ENCODE measurements around the gene PTPRK.

DNA sequence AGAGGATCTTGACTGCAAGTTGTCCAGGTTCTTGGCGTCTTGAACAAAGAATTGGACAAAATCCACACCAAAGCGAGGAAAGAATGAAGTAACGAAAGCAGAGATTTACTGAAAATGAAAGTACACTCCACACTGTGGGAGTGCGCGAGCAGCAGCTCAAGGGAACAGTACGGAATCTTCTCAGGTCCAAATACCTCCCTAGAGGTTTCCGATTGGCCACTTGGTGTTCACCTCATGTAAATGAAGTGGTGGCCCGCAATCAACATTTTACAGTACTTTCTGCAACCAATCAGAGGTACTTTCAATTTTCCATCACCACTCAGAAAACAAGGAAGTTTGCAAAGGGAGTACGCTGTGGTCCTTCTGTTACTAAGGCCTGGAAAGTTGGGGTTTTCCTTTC is 122.4 kb downstream of the PTPRK start:
- TF ChIP-seq POLR2A (IDR thresholded peaks at IDR 0.05; ENCODE audit: low read length) (no peak), GATA1 (IDR thresholded peaks at IDR 0.05; ENCODE audit: low read depth, low read length) (no peak)

All from erythroblast (primary cell).